Activated T-cell treated with anti-CD3 and anti-CD28 coated beads for 48 hours (primary cell): Measurements from ENCODE around the gene MEF2C.

Experiments
- DNase-seq: peaks from one replicate; pipeline ENCODE4 v3.0.0-alpha.2; 2020; ENCODE audit warnings: low read depth

Gene MEF2C

GRCh38 chr5:88756953-88757352, 126.0 kb downstream of the MEF2C start:
- DNase-seq = no peak

- no peak for DNase-seq
Observed at GRCh38 chr5:88748666-88749065, 134.3 kb downstream of the MEF2C start.

- DNase-seq = no peak
Observed at GRCh38 chr5:88746438-88746882, 136.5 kb downstream of the MEF2C start.

GRCh38 chr5:88745093-88745696, 137.8 kb downstream of the MEF2C start:
- no peak for DNase-seq

GRCh38 chr5:88743231-88743834, 139.7 kb downstream of the MEF2C start:
- no peak for DNase-seq

DNA sequence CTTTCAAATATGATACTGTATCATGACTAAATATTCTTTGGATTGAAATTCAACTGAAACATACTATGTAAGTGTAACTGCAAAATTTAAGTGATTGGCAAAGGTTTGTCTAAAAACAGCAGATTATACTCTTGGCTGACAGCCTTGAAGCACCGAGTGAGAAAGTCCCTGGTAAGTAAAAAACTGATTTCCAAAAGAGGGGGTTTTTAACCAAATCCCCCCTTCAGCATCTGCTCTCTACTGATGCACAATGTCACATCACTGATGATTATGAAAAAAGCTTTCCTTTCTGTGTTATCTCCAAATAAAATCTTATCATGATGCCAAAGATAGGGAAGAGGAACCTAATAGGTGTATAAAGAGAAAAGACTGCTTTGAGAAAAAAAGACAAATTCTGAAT, 141.0 kb downstream of the MEF2C start:
- no peak for DNase-seq

DNA sequence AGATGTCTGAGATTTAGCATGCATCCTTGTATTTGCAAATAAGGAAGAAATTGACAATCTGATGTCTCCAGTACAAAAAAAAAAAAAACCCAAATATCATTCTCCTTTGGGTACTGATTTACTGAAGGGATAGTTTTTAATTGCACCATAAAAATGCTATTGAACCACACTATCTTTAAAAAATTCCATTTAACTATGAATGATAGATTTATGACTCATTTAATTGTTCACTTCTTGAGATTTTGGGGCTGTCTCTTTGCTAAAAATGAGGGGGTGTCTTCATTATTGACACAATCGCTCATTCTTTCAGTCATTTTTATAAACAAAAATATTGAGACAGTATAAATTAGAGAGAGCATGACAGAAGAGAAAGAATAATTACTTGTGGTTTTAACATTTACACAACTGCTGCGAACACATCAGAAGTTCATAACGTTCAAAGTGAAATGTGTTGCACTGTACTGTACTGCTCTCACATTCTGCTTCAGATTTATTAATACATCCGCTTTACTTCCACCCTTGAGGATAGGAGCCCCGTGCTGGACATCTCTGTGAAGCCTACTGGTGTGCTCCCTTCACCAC, 142.3 kb downstream of the MEF2C start:
- no peak for DNase-seq

DNA sequence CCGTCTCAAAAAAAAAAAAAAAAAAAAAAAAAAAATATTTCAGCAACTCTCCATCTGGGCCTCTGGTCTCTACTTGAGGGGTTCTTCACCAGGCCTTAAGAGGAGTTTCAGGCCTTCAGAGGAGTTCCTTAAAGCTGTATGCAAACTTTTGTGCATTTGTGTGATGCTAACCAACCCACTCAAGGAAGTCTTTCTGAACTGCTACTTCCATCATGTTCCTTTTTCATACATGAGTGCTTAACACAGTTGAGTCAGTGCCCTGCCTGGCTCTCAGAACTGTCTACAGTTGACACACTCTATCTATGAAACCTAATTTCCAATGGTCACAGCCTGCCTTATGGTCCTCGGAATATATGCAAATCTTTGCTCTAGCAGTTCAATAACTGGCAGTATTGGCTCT, 146.5 kb downstream of the MEF2C start:
- DNase-seq = no peak

DNA sequence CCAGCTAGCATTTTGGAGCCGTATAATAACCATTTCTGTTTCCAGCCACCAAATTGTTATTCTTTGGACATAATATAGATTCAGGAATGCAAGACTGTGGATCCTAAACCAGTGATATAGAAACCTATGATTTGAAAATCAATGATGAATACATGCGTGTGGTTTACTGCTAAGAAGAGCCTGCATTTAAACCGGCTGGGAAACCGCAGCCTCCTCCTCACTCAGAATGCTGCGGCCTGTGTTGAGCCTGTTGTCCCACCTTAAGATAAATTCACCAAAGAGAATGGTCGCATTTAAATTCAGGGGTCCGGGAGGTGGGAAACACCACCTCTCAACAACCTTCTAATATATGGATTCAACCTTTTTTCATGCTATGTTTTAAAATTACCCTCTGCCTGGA, 148.0 kb downstream of the MEF2C start:
- no peak for DNase-seq

DNA sequence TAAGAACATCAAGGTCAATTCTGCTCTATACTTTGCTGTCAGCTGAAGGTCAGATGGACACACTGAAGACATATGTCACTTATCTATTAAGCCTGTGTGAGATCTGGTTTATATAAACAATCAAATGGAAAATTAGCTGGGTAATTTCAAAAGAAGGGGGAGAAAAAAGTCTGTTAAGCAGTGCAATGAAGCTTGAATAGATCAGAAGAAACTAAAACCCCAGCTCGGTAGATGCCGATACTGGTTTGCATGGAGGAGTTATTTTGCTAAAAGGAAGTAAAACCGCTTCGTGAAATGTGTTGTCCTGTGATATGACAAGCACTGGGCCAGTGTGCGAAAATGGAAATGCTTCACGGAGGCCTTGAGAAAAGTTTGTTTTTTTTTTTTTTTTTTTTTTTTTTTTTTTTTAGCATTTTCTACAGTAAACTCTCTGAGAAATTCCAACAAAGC, 148.8 kb downstream of the MEF2C start:
- no peak for DNase-seq

DNA sequence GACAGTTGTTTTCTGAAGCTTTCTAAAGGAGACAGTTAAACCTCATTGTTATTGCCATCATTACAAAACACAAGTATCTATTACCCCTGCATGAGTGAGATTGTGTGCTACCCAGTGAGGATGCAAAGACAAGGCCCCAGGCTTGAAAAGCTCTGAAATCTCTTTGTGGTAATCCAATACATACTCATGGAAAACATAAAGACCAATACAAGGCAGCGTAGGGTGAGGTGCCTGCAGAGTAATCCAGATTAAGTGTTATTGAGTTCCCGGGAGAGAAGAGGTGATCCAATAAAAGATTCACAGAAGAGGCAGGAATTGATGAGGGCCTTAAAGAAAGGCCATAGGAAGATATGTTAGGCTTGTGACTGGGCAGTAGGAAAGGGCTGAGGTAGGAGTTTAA, 150.1 kb downstream of the MEF2C start:
- DNase-seq = no peak

DNA sequence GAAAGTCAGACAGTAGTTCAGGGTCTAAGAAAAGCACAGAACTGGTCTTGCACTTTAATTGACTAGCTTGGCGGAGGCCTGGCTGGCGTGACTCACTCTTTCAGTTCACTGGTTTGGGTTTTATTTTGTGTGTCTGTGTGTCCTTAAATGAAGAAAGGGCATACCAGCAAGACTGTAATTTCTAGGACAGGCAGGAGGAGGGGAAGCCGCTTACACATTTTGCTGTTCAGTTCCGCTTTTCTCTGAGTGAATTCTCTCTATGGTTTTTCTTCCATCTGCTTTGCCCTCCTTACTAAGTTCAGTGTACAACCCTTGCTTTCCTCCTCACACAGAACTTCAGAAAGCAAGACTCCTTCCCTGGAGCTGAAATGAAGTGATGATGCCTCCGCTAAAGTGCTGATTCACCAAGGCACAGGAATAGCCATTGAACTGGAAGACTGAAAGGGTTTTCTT, 150.8 kb downstream of the MEF2C start:
- no peak for DNase-seq

- no peak for DNase-seq
Observed at GRCh38 chr5:88729829-88730182, 153.2 kb downstream of the MEF2C start.

GRCh38 chr5:88729084-88729828, 153.7 kb downstream of the MEF2C start:
- peak; percentile 32 for DNase-seq

- DNase-seq = no peak
Observed at GRCh38 chr5:88727705-88728313, 155.2 kb downstream of the MEF2C start.

GRCh38 chr5:88725454-88725853, 157.5 kb downstream of the MEF2C start:
- no peak for DNase-seq

- no peak for DNase-seq
Observed at GRCh38 chr5:88724201-88724600, 158.8 kb downstream of the MEF2C start.

DNA sequence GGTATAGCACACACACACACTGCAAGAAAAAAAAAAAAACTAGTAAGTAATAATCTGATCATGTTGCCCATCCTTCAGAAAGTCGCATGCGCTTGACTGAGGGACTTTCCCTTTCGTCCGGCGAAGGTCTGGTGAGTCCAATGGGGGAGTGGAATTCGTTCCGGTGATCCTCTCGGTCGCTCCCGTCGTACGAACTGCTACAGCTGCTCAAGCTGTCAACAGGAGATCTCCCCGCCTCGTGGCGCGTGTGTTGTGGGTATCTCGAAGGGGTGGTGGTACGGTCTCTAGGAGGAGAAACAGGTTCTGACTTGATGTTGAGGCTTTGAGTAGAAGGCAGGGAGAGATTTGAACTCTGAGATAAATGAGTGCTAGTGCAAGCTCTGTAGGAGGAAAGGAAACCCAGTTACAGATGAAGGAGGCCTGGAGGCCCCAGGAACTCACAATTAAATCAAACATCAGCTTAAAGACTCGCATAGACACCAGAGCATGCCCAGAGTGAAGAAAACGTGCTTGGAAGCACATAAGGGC, 160.4 kb downstream of the MEF2C start:
- DNase-seq = no peak

GRCh38 chr5:88719434-88719833, 163.6 kb downstream of the MEF2C start:
- DNase-seq = no peak

DNA sequence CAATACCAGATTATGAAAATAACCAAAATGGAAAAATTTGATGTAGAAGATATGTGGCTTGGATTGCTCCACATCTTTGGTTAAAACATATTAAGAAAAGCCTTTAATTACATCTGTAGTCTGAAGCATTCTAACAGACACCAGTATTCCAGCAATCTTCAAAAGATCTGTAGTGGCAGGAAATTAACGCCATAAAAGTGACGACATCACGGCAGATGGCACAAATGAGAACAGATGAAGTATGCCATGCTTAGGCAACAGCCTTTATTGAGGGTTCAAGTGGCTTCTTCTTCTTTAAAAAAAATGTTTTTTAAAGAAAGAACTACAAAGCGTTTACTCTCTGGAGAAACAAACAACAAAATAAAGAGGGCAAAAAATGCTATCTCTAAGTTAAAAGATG, 164.2 kb downstream of the MEF2C start:
- no peak for DNase-seq

- DNase-seq = no peak
Observed at GRCh38 chr5:88716101-88716500, 166.9 kb downstream of the MEF2C start.

- no peak for DNase-seq
Observed at GRCh38 chr5:88715503-88715902, 167.5 kb downstream of the MEF2C start.
